Mesendoderm (in vitro differentiated cells): ENCODE results near the gene ACP4.
A peak's percentile ranks its signal among the peaks of the same experiment; 100 is the strongest.

Experiments
- DNase-seq: peaks from one replicate; pipeline ENCODE4 v3.0.0; 2013
- H2AK5ac ChIP-seq: 2 replicates; pipeline ENCODE4 v1.6.1; 2013; ENCODE audit warnings: low read length, inconsistent platforms
- H2BK120ac ChIP-seq: 2 replicates; pipeline ENCODE4 v1.6.1; 2013; ENCODE audit warnings: low read depth, mild to moderate bottlenecking, low read length, moderate library complexity, mixed read lengths
- H2BK15ac ChIP-seq: replicated peaks from 2 replicates; pipeline ENCODE4 v1.6.1; 2013; ENCODE audit warnings: low read depth, mild to moderate bottlenecking, moderate library complexity
- H2BK5ac ChIP-seq: 2 replicates; pipeline ENCODE4 v1.6.1; 2013; ENCODE audit warnings: low read length, inconsistent platforms
- H3K18ac ChIP-seq: 2 replicates; pipeline ENCODE4 v1.6.1; 2013; ENCODE audit warnings: mild to moderate bottlenecking, low read length, mixed read lengths
- H3K23ac ChIP-seq: one replicate; pipeline ENCODE4 v1.6.1; 2013; ENCODE audit warnings: low read length
- H3K27ac ChIP-seq: 2 replicates; pipeline ENCODE4 v1.5.1; 2013; ENCODE audit warnings: low read depth, mild to moderate bottlenecking, inconsistent platforms, low read length, moderate library complexity
- H3K27me3 ChIP-seq: 2 replicates; pipeline ENCODE4 v1.6.1; 2013; ENCODE audit warnings: low read length, control low read depth, mild to moderate bottlenecking, inconsistent platforms; ENCODE audit not compliant: insufficient read depth, poor library complexity
- H3K36me3 ChIP-seq: 2 replicates; pipeline ENCODE4 v1.6.1; 2013; ENCODE audit warnings: low read length, inconsistent platforms; ENCODE audit not compliant: control insufficient read depth, insufficient read depth
- H3K4ac ChIP-seq: one replicate; pipeline ENCODE4 v1.6.1; 2013; ENCODE audit warnings: low read depth, mild to moderate bottlenecking, low read length, moderate library complexity
- H3K4me1 ChIP-seq: 2 replicates; pipeline ENCODE4 v1.6.1; 2013; ENCODE audit warnings: low read depth, low read length, inconsistent platforms; ENCODE audit not compliant: control insufficient read depth
- H3K4me2 ChIP-seq: 2 replicates; pipeline ENCODE4 v1.6.1; 2013; ENCODE audit warnings: low read length
- H3K4me3 ChIP-seq: 2 replicates; pipeline ENCODE4 v1.5.1; 2013; ENCODE audit warnings: mild to moderate bottlenecking, low read length
- H3K56ac ChIP-seq: one replicate; pipeline ENCODE4 v1.6.1; 2013; ENCODE audit warnings: low read length
- H3K79me1 ChIP-seq: 2 replicates; pipeline ENCODE4 v1.6.1; 2013; ENCODE audit warnings: low read length, inconsistent platforms
- H3K79me2 ChIP-seq: 2 replicates; pipeline ENCODE4 v1.6.1; 2013; ENCODE audit warnings: mild to moderate bottlenecking, low read length; ENCODE audit not compliant: control insufficient read depth, insufficient read depth
- H3K9ac ChIP-seq: 2 replicates; pipeline ENCODE4 v1.6.1; 2013; ENCODE audit warnings: low read length, inconsistent platforms
- H4K5ac ChIP-seq: one replicate; pipeline ENCODE4 v1.6.1; 2013; ENCODE audit warnings: low read length
- H4K8ac ChIP-seq: one replicate; pipeline ENCODE4 v1.6.1; 2013; ENCODE audit warnings: low read depth, mild to moderate bottlenecking, control low read depth, low read length, moderate library complexity
- WGBS: extraction: QIAGEN DNeasy Blood & Tissue Kit; methylation state at CpG from one replicate; pipeline ENCODE4 v1.1.7; 2013; ENCODE audit warnings: low lambda C conversion rate, missing lambda C conversion rate; ENCODE audit not compliant: insufficient coverage; ENCODE audit errors: extremely low coverage; 5-methylcytosine and 5-hydroxymethylcytosine counted together

ACP4 gene

DNA sequence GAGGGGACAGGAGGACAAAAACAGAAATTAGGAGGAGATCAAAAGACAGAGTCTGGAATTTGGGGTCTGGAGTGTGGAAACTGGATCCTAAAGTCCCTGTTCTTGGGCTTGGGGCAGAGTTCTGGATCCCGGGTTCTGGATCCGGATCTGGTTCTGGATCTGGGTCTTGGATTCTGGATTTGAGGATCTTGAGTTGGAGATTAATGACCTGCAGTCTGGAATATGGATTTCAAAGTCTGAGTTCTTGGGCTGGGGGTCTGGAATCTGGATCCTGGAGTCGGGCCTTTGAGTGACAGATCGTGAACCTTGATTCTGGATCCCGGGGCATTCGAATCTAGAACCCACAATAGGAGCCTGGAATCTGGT lies 43.6 kb downstream of the ACP4 start:
- Histone ChIP-seq H2BK15ac (no peak overlapping the region), H2BK5ac (no peak overlapping the region), H3K27ac (no peak overlapping the region), H3K4me2 (no peak overlapping the region), H3K79me2 (no peaks in the 10 kb centered on the region), H3K36me3 (no peaks in the 10 kb centered on the region), H3K4me3 (no peak overlapping the region), H3K27me3 (peaks cover 2% of the 10 kb centered on the region), H3K4ac (no peak overlapping the region), H3K79me1 (no peaks in the 10 kb centered on the region), H2BK120ac (no peak overlapping the region), H2AK5ac (no peak overlapping the region), H3K4me1 (no peaks in the 10 kb centered on the region), H3K9ac (no peak overlapping the region), H3K18ac (no peak overlapping the region), H3K23ac (no peak overlapping the region), H4K8ac (no peak overlapping the region), H4K5ac (no peak overlapping the region), H3K56ac (no peak overlapping the region)
- DNase-seq: no peak
- WGBS: no CpG with 5 or more reads among the region's 6 CpGs

GRCh38 chr19:50835103-50835784 lies 45.0 kb downstream of the ACP4 start:
- Histone ChIP-seq H2BK5ac (no peak overlapping the region), H2AK5ac (no peak overlapping the region), H3K4me3 (peak overlapping the region; percentile 78), H4K5ac (no peak overlapping the region), H3K79me2 (no peaks in the 10 kb centered on the region), H3K4me2 (peak overlapping the region; percentile 31), H2BK120ac (no peak overlapping the region), H3K79me1 (no peaks in the 10 kb centered on the region), H4K8ac (no peak overlapping the region), H3K56ac (peak overlapping the region; percentile 95), H3K4me1 (no peaks in the 10 kb centered on the region), H3K18ac (no peak overlapping the region), H3K27me3 (peaks cover 2% of the 10 kb centered on the region), H3K4ac (no peak overlapping the region), H2BK15ac (no peak overlapping the region), H3K9ac (peak overlapping the region; percentile 88), H3K23ac (no peak overlapping the region), H3K36me3 (no peaks in the 10 kb centered on the region), H3K27ac (no peak overlapping the region)
- no CpG with 5 or more reads among the region's 13 CpGs for WGBS
- DNase-seq: no peak

GRCh38 chr19:50835785-50836542 lies 45.7 kb downstream of the ACP4 start:
- Histone ChIP-seq H2AK5ac (no peak overlapping the region), H3K4ac (no peak overlapping the region), H2BK15ac (no peak overlapping the region), H3K4me3 (peak overlapping the region; percentile 78), H3K4me2 (peak overlapping the region; percentile 73), H3K79me1 (no peaks in the 10 kb centered on the region), H3K18ac (no peak overlapping the region), H3K36me3 (no peaks in the 10 kb centered on the region), H3K9ac (peak overlapping the region; percentile 88), H2BK5ac (no peak overlapping the region), H3K79me2 (no peaks in the 10 kb centered on the region), H3K23ac (no peak overlapping the region), H4K5ac (no peak overlapping the region), H2BK120ac (no peak overlapping the region), H3K56ac (peak overlapping the region; percentile 95), H3K4me1 (no peaks in the 10 kb centered on the region), H3K27ac (no peak overlapping the region), H4K8ac (no peak overlapping the region), H3K27me3 (peaks cover 2% of the 10 kb centered on the region)
- peak; percentile 67 for DNase-seq
- no CpG with 5 or more reads among the region's 67 CpGs for WGBS

- Histone ChIP-seq H2BK15ac (no peak overlapping the region), H4K5ac (no peak overlapping the region), H3K4me2 (no peak overlapping the region), H3K9ac (peak overlapping the region; percentile 40), H3K79me2 (no peaks in the 10 kb centered on the region), H3K36me3 (no peaks in the 10 kb centered on the region), H3K4ac (no peak overlapping the region), H3K18ac (no peak overlapping the region), H3K27ac (no peak overlapping the region), H2BK5ac (no peak overlapping the region), H3K27me3 (peaks cover 2% of the 10 kb centered on the region), H3K79me1 (no peaks in the 10 kb centered on the region), H3K23ac (no peak overlapping the region), H3K4me1 (no peaks in the 10 kb centered on the region), H3K4me3 (no peak overlapping the region), H3K56ac (peak overlapping the region; percentile 56), H2AK5ac (no peak overlapping the region), H2BK120ac (no peak overlapping the region), H4K8ac (no peak overlapping the region)
- no peak for DNase-seq
- no CpG with 5 or more reads among the region's 19 CpGs for WGBS
Measured at GRCh38 chr19:50836543-50837195, 46.5 kb downstream of the ACP4 start.

GRCh38 chr19:50837300-50837699 lies 47.1 kb downstream of the ACP4 start:
- Histone ChIP-seq H3K36me3 (no peaks in the 10 kb centered on the region), H3K56ac (no peak overlapping the region), H4K5ac (no peak overlapping the region), H3K4me2 (no peak overlapping the region), H2BK120ac (no peak overlapping the region), H3K27ac (no peak overlapping the region), H4K8ac (no peak overlapping the region), H3K79me2 (no peaks in the 10 kb centered on the region), H2BK5ac (no peak overlapping the region), H2BK15ac (no peak overlapping the region), H3K9ac (no peak overlapping the region), H3K18ac (no peak overlapping the region), H3K79me1 (no peaks in the 10 kb centered on the region), H3K4ac (no peak overlapping the region), H2AK5ac (no peak overlapping the region), H3K23ac (no peak overlapping the region), H3K4me3 (no peak overlapping the region), H3K27me3 (peaks cover 2% of the 10 kb centered on the region), H3K4me1 (no peaks in the 10 kb centered on the region)
- WGBS: no CpG with 5 or more reads among the region's 10 CpGs
- no peak for DNase-seq
